GM23338 (cell line): ENCODE data around the gene CFAP92. TPM values are rescaled to one million over a fixed set of nuclear protein-coding genes. Genes with fewer than 3 reads are reported as not detected.

Experiments
- ATAC-seq: fragments of 200-7000 bp; cut with Tn5 transposase; 3 replicates; pipeline ENCODE4 v1.9.1; 2020
- DNase-seq: peaks from one replicate; pipeline ENCODE4 v3.0.0-alpha.2; 2015; ENCODE audit warnings: low spot score
- H2AFZ ChIP-seq: fragments of 200-600 bp; sonication (generic); 2 replicates; pipeline ENCODE4 v1.8.0; 2016; ENCODE audit warnings: antibody characterized with exemption, mild to moderate bottlenecking, moderate library complexity
- H3F3A ChIP-seq: fragments of 200-600 bp; sonication (generic); replicated peaks from 2 replicates; pipeline ENCODE4 v1.8.0; 2017; ENCODE audit warnings: antibody characterized with exemption, mixed run types, low read depth
- H3K27ac ChIP-seq: fragments of 200-600 bp; sonication (generic); 2 replicates; pipeline ENCODE4 v1.6.1; 2016; ENCODE audit warnings: low read depth
- H3K27me3 ChIP-seq: fragments of 200-600 bp; sonication (generic); 2 replicates; pipeline ENCODE4 v1.8.0; 2016; ENCODE audit warnings: mild to moderate bottlenecking, mixed run types, moderate library complexity; ENCODE audit not compliant: insufficient read depth
- H3K36me3 ChIP-seq: fragments of 200-600 bp; sonication (generic); 2 replicates; pipeline ENCODE4 v1.8.0; 2016; ENCODE audit warnings: mild to moderate bottlenecking; ENCODE audit not compliant: insufficient read depth
- H3K4me1 ChIP-seq: fragments of 200-600 bp; sonication (generic); 2 replicates; pipeline ENCODE4 v1.8.0; 2016; ENCODE audit warnings: mild to moderate bottlenecking, moderate library complexity; ENCODE audit not compliant: insufficient read depth
- H3K4me2 ChIP-seq: fragments of 200-600 bp; sonication (generic); 2 replicates; pipeline ENCODE4 v1.7.1; 2017; ENCODE audit warnings: mixed run types
- H3K4me3 ChIP-seq: fragments of 200-600 bp; sonication (generic); 2 replicates; pipeline ENCODE4 v1.6.1; 2016; ENCODE audit warnings: mixed run types
- H3K79me2 ChIP-seq: fragments of 200-600 bp; sonication (generic); replicated peaks from 2 replicates; pipeline ENCODE4 v1.8.0; 2017; ENCODE audit warnings: mild to moderate bottlenecking; ENCODE audit not compliant: insufficient read depth
- H3K9me2 ChIP-seq: fragments of 200-600 bp; sonication (generic); 2 replicates; pipeline ENCODE4 v1.8.0; 2017; ENCODE audit not compliant: insufficient read depth
- H4K20me1 ChIP-seq: fragments of 200-600 bp; sonication (generic); replicated peaks from 2 replicates; pipeline ENCODE4 v1.8.0; 2017; ENCODE audit warnings: mild to moderate bottlenecking; ENCODE audit not compliant: insufficient read depth
- H3K27ac Mint-ChIP-seq: 2 replicates; pipeline ENCODE4 v1.8.0; 2020; ENCODE audit warnings: inconsistent platforms, mild to moderate bottlenecking, moderate library complexity, mixed read lengths
- H3K27me3 Mint-ChIP-seq: 3 replicates; pipeline ENCODE4 v1.8.0; 2022; ENCODE audit warnings: low read depth, mild to moderate bottlenecking, moderate library complexity, mixed read lengths, inconsistent platforms; ENCODE audit not compliant: insufficient read depth, poor library complexity
- H3K36me3 Mint-ChIP-seq: 3 replicates; pipeline ENCODE4 v1.8.0; 2021; ENCODE audit warnings: low read depth, mild to moderate bottlenecking, inconsistent platforms, moderate library complexity, mixed read lengths
- H3K4me1 Mint-ChIP-seq: 3 replicates; pipeline ENCODE4 v1.8.0; 2020; ENCODE audit warnings: mild to moderate bottlenecking, inconsistent platforms, mixed read lengths
- H3K4me3 Mint-ChIP-seq: 3 replicates; pipeline ENCODE4 v1.8.0; 2021; ENCODE audit warnings: moderate library complexity, mild to moderate bottlenecking, inconsistent platforms, mixed read lengths
- H3K9me3 Mint-ChIP-seq: 3 replicates; pipeline ENCODE4 v1.8.0; 2020; ENCODE audit warnings: moderate library complexity, mild to moderate bottlenecking, inconsistent platforms, mixed read lengths
- CREB1 ChIP-seq: fragments of 250-450 bp; sonication (Bioruptor Pico); IDR thresholded peaks from 2 replicates; pipeline ENCODE4 v1.5.0; 2020; ENCODE audit warnings: low read depth, mild to moderate bottlenecking, moderate library complexity
- CTCF ChIP-seq, 2 experiments: fragments of 200-600 bp in 1 of 2; sonication (generic) in 1 of 2; conservative IDR thresholded peaks; 2 replicates each; pipeline versions ENCODE4 v1.5.1 to v1.6.1; 2016 to 2017; ENCODE audit warnings: antibody characterized with exemption in 2 of 2, low read depth in 2 of 2, mild to moderate bottlenecking in 2 of 2, moderate library complexity in 1 of 2
- ETS1 ChIP-seq: IDR thresholded peaks from 2 replicates; pipeline ENCODE4 v1.6.1; 2016; ENCODE audit warnings: antibody characterized with exemption
- EZH2 ChIP-seq: fragments of 200-600 bp; sonication (generic); IDR thresholded peaks from one replicate; pipeline ENCODE4 v1.8.0; 2017; ENCODE audit warnings: antibody characterized with exemption, mild to moderate bottlenecking, low read depth; ENCODE audit not compliant: unreplicated experiment
- EZH2phosphoT487 ChIP-seq: fragments of 200-600 bp; sonication (generic); IDR thresholded peaks from one replicate; pipeline ENCODE4 v1.8.1; 2018; ENCODE audit warnings: antibody characterized with exemption; ENCODE audit not compliant: unreplicated experiment
- JUNB ChIP-seq: IDR thresholded peaks from one replicate; pipeline ENCODE4 v1.6.1; 2016; ENCODE audit warnings: antibody characterized with exemption; ENCODE audit not compliant: unreplicated experiment
- NANOG ChIP-seq: IDR thresholded peaks from 2 replicates; pipeline ENCODE4 v1.6.1; 2016; ENCODE audit warnings: antibody characterized with exemption, borderline replicate concordance
- POLR2AphosphoS5 ChIP-seq: IDR thresholded peaks from 2 replicates; pipeline ENCODE4 v1.6.1; 2016; ENCODE audit warnings: antibody characterized with exemption, low read depth
- REST ChIP-seq: IDR thresholded peaks from one replicate; pipeline ENCODE4 v1.6.1; 2018; ENCODE audit warnings: antibody characterized with exemption; ENCODE audit not compliant: unreplicated experiment
- STAT1 ChIP-seq: IDR thresholded peaks from one replicate; pipeline ENCODE4 v1.6.1; 2016; ENCODE audit warnings: antibody characterized with exemption; ENCODE audit not compliant: unreplicated experiment
- ZNF114 ChIP-seq: fragments of 250-450 bp; sonication (Bioruptor Pico); IDR thresholded peaks from 2 replicates; pipeline ENCODE4 v1.5.0; 2020; ENCODE audit warnings: mild to moderate bottlenecking, moderate library complexity
- ZNF331 ChIP-seq: fragments of 250-450 bp; sonication (Bioruptor Pico); IDR thresholded peaks from 2 replicates; pipeline ENCODE4 v1.5.0; 2020; ENCODE audit warnings: low read depth, mild to moderate bottlenecking, moderate library complexity
- ZNF462 ChIP-seq: fragments of 250-450 bp; sonication (Bioruptor Pico); IDR thresholded peaks from 2 replicates; pipeline ENCODE4 v1.5.0; 2020; ENCODE audit warnings: mild to moderate bottlenecking, moderate library complexity
- polyA plus RNA-seq: library from polyadenylated mRNA; unstranded; fragments of >200 nt; fragmentation: Nextera tagmentation; extraction: Ambion mirVana; gene quantifications from 2 replicates; pipeline ENCODE4 v1.2.1, GENCODE V29; 2016
- total RNA-seq: library from RNA; depleted of rRNA; stranded (reverse); fragments of >200 nt; shearing (Covaris generic); gene quantifications from 2 replicates; pipeline ENCODE4 v1.2.3, GENCODE V29; 2014

The CFAP92 gene
- total and polyA plus RNA-seq, 2 experiments from 2014 or later, result 1.6 to 2.3 TPM

- no peaks in the 10 kb centered on the region for H3K79me2 ChIP-seq
- H3K36me3 ChIP-seq, result peaks cover 16% of the 10 kb centered on the region; the same call in 1 of the 2 replicates
- Mint-ChIP-seq H3K4me1 (no peaks in the 10 kb centered on the region), H3K27me3 (peaks cover 6% of the 10 kb centered on the region), H3K4me3 (no peak overlapping the region), H3K36me3 (peaks cover 50% of the 10 kb centered on the region), H3K9me3 (no peaks in the 10 kb centered on the region; the same call in 2 of the 3 replicates), H3K27ac (no peak overlapping the region)
- no peak overlapping the region for H2AFZ ChIP-seq
- no peaks in the 10 kb centered on the region for H3K27me3 ChIP-seq
- H4K20me1 ChIP-seq, result no peaks in the 10 kb centered on the region
- no peaks in the 10 kb centered on the region for H3K4me1 ChIP-seq
- TF ChIP-seq POLR2AphosphoS5, result no peak
- no peak for TF ChIP-seq CTCF (conservative IDR thresholded peaks at IDR 0.05; ENCODE audit: low read depth in 2 of 2)
- TF ChIP-seq ZNF331 (CRISPR knock-in tag), result no peak
- no peak for TF ChIP-seq NANOG
- no peak for TF ChIP-seq CREB1 (CRISPR knock-in tag)
- TF ChIP-seq EZH2, result no peak
- TF ChIP-seq ZNF462 (CRISPR knock-in tag), result no peak
- TF ChIP-seq ETS1, result no peak
- no peak for TF ChIP-seq JUNB
- no peak for TF ChIP-seq REST
- TF ChIP-seq ZNF114 (CRISPR knock-in tag), result no peak
- no peak for TF ChIP-seq EZH2phosphoT487
- no peak for TF ChIP-seq STAT1
- no peak; the same call in 2 of the 3 replicates for ATAC-seq
- no peak for DNase-seq
- no peaks in the 10 kb centered on the region for H3F3A ChIP-seq
- H3K27ac ChIP-seq, result no peak overlapping the region
- H3K4me2 ChIP-seq, result no peak overlapping the region
- H3K4me3 ChIP-seq, result no peak overlapping the region
- H3K9me2 ChIP-seq, result no peaks in the 10 kb centered on the region
These were observed 87.7 kb downstream of the CFAP92 start for GRCh38 chr3:128906031-128906803.
